Suppressor macrophage treated with lipopolysaccharide for 4 hours (primary cell): ENCODE measurements around the gene SNX10.
A peak's percentile ranks its signal among the peaks of the same experiment; 100 is the strongest.

Source experiments
- DNase-seq: peaks from one replicate; pipeline ENCODE4 v3.0.0-alpha.2; 2020

The SNX10 gene

GRCh38 chr7:26340476-26341018 is 48.9 kb downstream of the SNX10 start:
- no peak for DNase-seq

- no peak for DNase-seq
These were observed 51.7 kb downstream of the SNX10 start for GRCh38 chr7:26343320-26343832.

- DNase-seq, result no peak
These were observed 52.2 kb downstream of the SNX10 start for GRCh38 chr7:26343837-26344236.

- DNase-seq, result no peak
These were observed 53.5 kb downstream of the SNX10 start for GRCh38 chr7:26345202-26345601.

GRCh38 chr7:26345837-26346236 is 54.2 kb downstream of the SNX10 start:
- no peak for DNase-seq

GRCh38 chr7:26346611-26347203 is 55.0 kb downstream of the SNX10 start:
- DNase-seq, result peak; percentile 68

GRCh38 chr7:26348234-26348851 is 56.7 kb downstream of the SNX10 start:
- no peak for DNase-seq

GRCh38 chr7:26349005-26349915 is 57.6 kb downstream of the SNX10 start:
- no peak for DNase-seq

- no peak for DNase-seq
These were observed 59.5 kb downstream of the SNX10 start for GRCh38 chr7:26351171-26351570.

- DNase-seq, result no peak
These were observed 64.6 kb downstream of the SNX10 start for GRCh38 chr7:26356229-26356628.

- no peak for DNase-seq
These were observed 65.5 kb downstream of the SNX10 start for GRCh38 chr7:26356929-26357798.

GRCh38 chr7:26357799-26358151 is 66.1 kb downstream of the SNX10 start:
- no peak for DNase-seq

- peak; percentile 95 for DNase-seq
These were observed 69.0 kb downstream of the SNX10 start for GRCh38 chr7:26360650-26361049.

- no peak for DNase-seq
These were observed 70.0 kb downstream of the SNX10 start for GRCh38 chr7:26361637-26362036.

GRCh38 chr7:26363465-26363864 is 71.8 kb downstream of the SNX10 start:
- no peak for DNase-seq

GRCh38 chr7:26365077-26365900 is 73.6 kb downstream of the SNX10 start:
- peak; percentile 90 for DNase-seq

GRCh38 chr7:26365901-26366275 is 74.2 kb downstream of the SNX10 start:
- peak; percentile 52 for DNase-seq

GRCh38 chr7:26367219-26367711 is 75.6 kb downstream of the SNX10 start:
- DNase-seq, result no peak

GRCh38 chr7:26368542-26368941 is 76.9 kb downstream of the SNX10 start:
- no peak for DNase-seq

GRCh38 chr7:26369593-26369992 is 77.9 kb downstream of the SNX10 start:
- DNase-seq, result peak; percentile 67

- no peak for DNase-seq
These were observed 78.3 kb downstream of the SNX10 start for GRCh38 chr7:26370011-26370410.
